Esophagus muscularis mucosa (tissue), 3 donors: ENCODE measurements around the gene NFATC1.

ENCODE experiments used
- POLR2A ChIP-seq: fragments of 450-650 bp; IDR thresholded peaks from one replicate; pipeline ENCODE4 v1.6.1; 2017; ENCODE audit warnings: antibody characterized with exemption, moderate library complexity, mild to moderate bottlenecking, low read depth
- TF ChIP-seq, protein P1 (sequence below), 3 experiments: fragments of 200-600 bp in 2 of 3; fragments of 450-650 bp in 1 of 3; sonication (generic) in 2 of 3; IDR thresholded peaks; one replicate each; pipeline ENCODE4 v1.5.1; 2017 to 2019; ENCODE audit warnings: antibody characterized with exemption in 3 of 3, mild to moderate bottlenecking in 2 of 3, moderate library complexity in 1 of 3

DNA sequence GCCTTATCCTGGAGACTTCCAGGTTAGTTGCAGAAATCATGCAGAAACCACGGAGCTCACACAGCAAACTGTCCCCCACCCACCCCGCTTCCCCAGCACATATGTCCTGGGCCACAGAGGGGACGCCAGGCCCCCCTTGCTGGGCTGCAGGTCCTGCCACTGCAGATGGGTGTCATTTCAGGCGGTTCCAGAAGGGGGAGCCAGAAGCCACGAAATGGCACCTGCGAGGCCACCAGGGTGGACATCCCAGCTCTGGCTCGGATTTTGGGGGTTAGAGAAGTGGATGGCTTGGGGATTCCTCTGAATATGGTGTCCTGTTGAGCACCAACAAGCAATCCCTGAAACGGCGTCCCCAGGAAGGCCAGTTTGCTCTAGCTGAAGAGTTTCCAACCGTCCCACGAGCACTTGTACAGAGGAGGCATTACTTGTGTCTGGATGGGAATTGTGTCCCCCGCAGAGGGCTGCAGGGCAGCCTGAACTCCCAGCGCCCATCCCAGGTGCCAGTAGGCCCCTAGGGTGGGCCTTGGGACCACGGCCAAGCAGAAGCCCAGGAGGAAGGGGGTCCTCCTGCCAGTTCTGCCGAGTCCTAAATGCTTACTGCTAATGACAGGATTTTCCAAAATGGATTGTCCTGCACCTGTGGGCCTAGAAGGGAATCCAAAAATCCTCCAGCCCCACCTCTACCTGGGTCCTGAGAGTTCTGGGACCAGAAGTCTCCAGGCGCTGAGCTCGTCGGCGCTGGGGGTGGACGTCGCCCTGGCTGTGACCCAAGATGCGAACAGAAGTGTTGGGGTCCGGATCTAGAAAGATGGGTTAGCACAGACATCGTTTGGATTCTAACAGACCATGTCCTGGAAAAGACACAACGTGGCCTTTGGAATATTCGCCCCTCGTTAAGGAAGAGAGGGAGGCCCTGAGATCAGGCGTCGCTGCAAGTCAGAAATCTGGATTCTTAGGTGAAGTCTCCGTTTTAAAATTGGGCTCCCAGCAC lies 14.6 kb upstream of the NFATC1 start:
- TF ChIP-seq, protein P1, sequence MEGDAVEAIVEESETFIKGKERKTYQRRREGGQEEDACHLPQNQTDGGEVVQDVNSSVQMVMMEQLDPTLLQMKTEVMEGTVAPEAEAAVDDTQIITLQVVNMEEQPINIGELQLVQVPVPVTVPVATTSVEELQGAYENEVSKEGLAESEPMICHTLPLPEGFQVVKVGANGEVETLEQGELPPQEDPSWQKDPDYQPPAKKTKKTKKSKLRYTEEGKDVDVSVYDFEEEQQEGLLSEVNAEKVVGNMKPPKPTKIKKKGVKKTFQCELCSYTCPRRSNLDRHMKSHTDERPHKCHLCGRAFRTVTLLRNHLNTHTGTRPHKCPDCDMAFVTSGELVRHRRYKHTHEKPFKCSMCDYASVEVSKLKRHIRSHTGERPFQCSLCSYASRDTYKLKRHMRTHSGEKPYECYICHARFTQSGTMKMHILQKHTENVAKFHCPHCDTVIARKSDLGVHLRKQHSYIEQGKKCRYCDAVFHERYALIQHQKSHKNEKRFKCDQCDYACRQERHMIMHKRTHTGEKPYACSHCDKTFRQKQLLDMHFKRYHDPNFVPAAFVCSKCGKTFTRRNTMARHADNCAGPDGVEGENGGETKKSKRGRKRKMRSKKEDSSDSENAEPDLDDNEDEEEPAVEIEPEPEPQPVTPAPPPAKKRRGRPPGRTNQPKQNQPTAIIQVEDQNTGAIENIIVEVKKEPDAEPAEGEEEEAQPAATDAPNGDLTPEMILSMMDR (IDR thresholded peaks at IDR 0.05), result peak; percentile 83 to 91 (median 87)
- TF ChIP-seq POLR2A, result no peak
